ENCODE measurements around the gene NME1.

GRCh38 chr17:51152766-51153209 lies 571 bp upstream of the NME1 start:
- TF ChIP-seq CTCF (IDR thresholded peaks at IDR 0.05) (no peak), POLR2A (IDR thresholded peaks at IDR 0.05) (no peak)
